K562 (cell line): ENCODE measurements around the gene MDK. TPM values are rescaled to one million over a fixed set of nuclear protein-coding genes. Genes with fewer than 3 reads are reported as not detected.
A peak's percentile ranks its signal among the peaks of the same experiment; 100 is the strongest.

ENCODE experiments used
- ATAC-seq: fragments of 200-7000 bp; cut with Tn5 transposase; 3 replicates; pipeline ENCODE4 v1.9.1; 2020; ENCODE audit warnings: moderate library complexity
- BruUV-seq: library from RNA; stranded (reverse); fragments of 400-500 nt; replicated peaks from 2 replicates; lab custom pipeline; 2021; lab: Mats Ljungman, UMichigan
- CTCF ChIA-PET: fragments of 300-600 bp; formaldehyde crosslinking; extraction: SDS; loops from one replicate; lab custom pipeline; 2021; ENCODE audit warnings: low intra/inter-chr PET ratio; lab: Yijun Ruan, JAX
- POLR2A ChIA-PET: fragments of 300-600, 350-650 bp; sonication (Branson Sonifier 250); formaldehyde crosslinking; extraction: SDS; loops from one replicate; lab custom pipeline; 2021; ENCODE audit warnings: antibody characterized with exemption, inconsistent platforms; lab: Yijun Ruan, JAX
- DNase-seq, 4 experiments: peaks; one replicate each; pipeline versions ENCODE4 v3.0.0 to v3.0.0-alpha.2; 2011 to 2018; ENCODE audit warnings: low spot score in 3 of 4, mixed read lengths in 3 of 4; ENCODE audit errors: extremely low read depth in 1 of 4
- FAIRE-seq: peaks from 2 replicates; lab custom pipeline; 2011; peaks lifted over from hg19 to GRCh38; lab: Jason Lieb, UNC
- H2AFZ ChIP-seq: 2 replicates; pipeline ENCODE4 v1.6.0; 2011; ENCODE audit warnings: low read depth, low read length, control low read depth, inconsistent platforms
- H3K27ac ChIP-seq: fragments of 200-600 bp; 3 replicates; pipeline ENCODE4 v1.8.0; 2011; ENCODE audit warnings: low read depth, mild to moderate bottlenecking, control low read depth, inconsistent platforms, low read length, moderate library complexity, mixed read lengths; ENCODE audit errors: extremely low read depth
- H3K27me3 ChIP-seq, 2 experiments: fragments of 300-600 bp in 1 of 2; 2 replicates in 1 of 2; 3 replicates in 1 of 2; pipeline versions ENCODE4 v1.6.0 to v1.8.0; 2011; ENCODE audit warnings: inconsistent platforms in 2 of 2, low read length in 2 of 2, mild to moderate bottlenecking in 1 of 2, mixed read lengths in 1 of 2, moderate library complexity in 1 of 2; ENCODE audit not compliant: control insufficient read depth in 2 of 2, insufficient read depth in 2 of 2
- H3K36me3 ChIP-seq: fragments of 300-600 bp; 3 replicates; pipeline ENCODE4 v1.8.0; 2011; ENCODE audit warnings: mild to moderate bottlenecking, low read length, inconsistent platforms; ENCODE audit not compliant: control insufficient read depth, insufficient read depth
- H3K4me1 ChIP-seq, 2 experiments: fragments of 200-600 bp in 1 of 2; replicated peaks in 1 of 2; 2 replicates in 1 of 2; 3 replicates in 1 of 2; pipeline versions ENCODE4 v1.5.1 to v1.8.0; 2011; ENCODE audit warnings: inconsistent platforms in 2 of 2, low read length in 2 of 2, mild to moderate bottlenecking in 1 of 2, mixed read lengths in 1 of 2, moderate library complexity in 1 of 2; ENCODE audit not compliant: control insufficient read depth in 2 of 2, insufficient read depth in 2 of 2
- H3K4me2 ChIP-seq: 2 replicates; pipeline ENCODE4 v1.6.1; 2011; ENCODE audit warnings: low read length, control low read depth, inconsistent platforms, mixed read lengths; ENCODE audit not compliant: insufficient read depth
- H3K4me3 ChIP-seq: fragments of 200-600 bp; sonication (generic), shearing (Covaris generic); 2 replicates; pipeline ENCODE4 v1.5.1; 2016; ENCODE audit warnings: control low read depth, inconsistent platforms
- H3K79me2 ChIP-seq: fragments of 200-600 bp; 3 replicates; pipeline ENCODE4 v1.8.0; 2011; ENCODE audit warnings: low read length, inconsistent platforms; ENCODE audit not compliant: control insufficient read depth, insufficient read depth
- H3K9ac ChIP-seq, 2 experiments: 2 replicates each; pipeline versions ENCODE4 v1.6.0 to v1.6.1; 2011; ENCODE audit warnings: low read depth in 2 of 2, low read length in 2 of 2, control low read depth in 1 of 2, inconsistent platforms in 1 of 2, mild to moderate bottlenecking in 1 of 2, mixed read lengths in 1 of 2; ENCODE audit not compliant: insufficient read depth in 1 of 2
- H3K9me1 ChIP-seq: one replicate; pipeline ENCODE4 v1.6.0; 2011; ENCODE audit warnings: inconsistent platforms, mild to moderate bottlenecking, low read length, moderate library complexity; ENCODE audit not compliant: control insufficient read depth, insufficient read depth
- H3K9me3 ChIP-seq: replicated peaks from 2 replicates; pipeline ENCODE4 v1.5.1; 2011; ENCODE audit warnings: low read depth, low read length, inconsistent platforms; ENCODE audit not compliant: control insufficient read depth, insufficient read depth
- H4K20me1 ChIP-seq: replicated peaks from 2 replicates; pipeline ENCODE4 v1.6.1; 2011; ENCODE audit warnings: low read length, inconsistent platforms, mixed read lengths; ENCODE audit not compliant: control insufficient read depth, insufficient read depth
- ETV5 ChIP-seq: sonication (generic); formaldehyde crosslinking; IDR thresholded peaks from 2 replicates; pipeline ENCODE4 v1.4.0; 2020; ENCODE audit warnings: low read depth, mild to moderate bottlenecking, missing genetic modification reagents
- POLR2A ChIP-seq: fragments of 450-650 bp; conservative IDR thresholded peaks from 2 replicates; pipeline ENCODE4 v1.6.1; 2016
- POLR2AphosphoS2 ChIP-seq: IDR thresholded peaks from 2 replicates; pipeline ENCODE4 v1.6.1; 2012; ENCODE audit warnings: low read length, improper control_type of control experiment
- POLR2AphosphoS5 ChIP-seq: IDR thresholded peaks from 2 replicates; pipeline ENCODE4 v1.6.1; 2011; ENCODE audit warnings: mild to moderate bottlenecking, low read depth, low read length, moderate library complexity; ENCODE audit not compliant: control insufficient read depth, insufficient read depth
- SIN3B ChIP-seq: fragments of 450-650 bp; IDR thresholded peaks from 2 replicates; pipeline ENCODE4 v1.6.1; 2017; ENCODE audit warnings: low read depth, mild to moderate bottlenecking, moderate library complexity
- SUPT5H ChIP-seq: fragments of 450-650 bp; IDR thresholded peaks from 2 replicates; pipeline ENCODE4 v1.6.1; 2016
- ZNF212 ChIP-seq: fragments of 450-650 bp; formaldehyde crosslinking; IDR thresholded peaks from 2 replicates; pipeline ENCODE4 v1.4.0; 2020; ENCODE audit warnings: mild to moderate bottlenecking
- WGBS: fragments of 100-300 bp; shearing (Covaris generic); methylation state at CpG from one replicate; pipeline ENCODE4 v1.1.6; 2016; ENCODE audit warnings: low coverage, mixed read lengths; ENCODE audit not compliant: insufficient coverage; ENCODE audit errors: missing lambda C conversion rate; 5-methylcytosine and 5-hydroxymethylcytosine counted together
- in situ Hi-C: fragments of 300-500 bp; cut with MboI; formaldehyde crosslinking; loops from 4 replicates; pipeline ENCODE4 v1.15.0; 2018; ENCODE audit warnings: inconsistent platforms, mixed read lengths
- intact Hi-C: fragments of 100-400 bp; cut with micrococcal nuclease; formaldehyde crosslinking; loops from 2 replicates; pipeline ENCODE4 v1.14.2; 2022
- polyA plus RNA-seq, 8 experiments: library from polyadenylated mRNA; depleted of rRNA in 4 of 8; stranded (reverse) in 5 of 8; unstranded in 3 of 8; fragments of >200 nt; fragmentation: Nextera tagmentation in 2 of 8; fragmentation: Illumina TruSeq in 1 of 8; extraction: Ambion mirVana in 2 of 8; extraction: Trizol in 1 of 8; gene quantifications; 2 replicates each; pipeline versions ENCODE4 v1.2.1 to v1.2.3, GENCODE V29; 2011 to 2014; ENCODE audit warnings: inconsistent platforms in 1 of 8, missing spikeins in 1 of 8
- total RNA-seq, 7 experiments: library from RNA; depleted of rRNA in 6 of 7; stranded (reverse); fragments of >200 nt in 6 of 7; fragmentation: Illumina TruSeq in 2 of 7; extraction: Trizol in 2 of 7; gene quantifications; 2 replicates each; pipeline versions ENCODE4 v1.2.1 to v1.2.3, GENCODE V29; 2011 to 2021; ENCODE audit warnings: low replicate concordance in 1 of 7

Gene MDK
- total and polyA plus RNA-seq, 9 of the 15 experiments (the other 6 are each of a cell fraction or from before 2014, with no cell fraction given) = 20.7 to 700 (median 350) TPM

DNA sequence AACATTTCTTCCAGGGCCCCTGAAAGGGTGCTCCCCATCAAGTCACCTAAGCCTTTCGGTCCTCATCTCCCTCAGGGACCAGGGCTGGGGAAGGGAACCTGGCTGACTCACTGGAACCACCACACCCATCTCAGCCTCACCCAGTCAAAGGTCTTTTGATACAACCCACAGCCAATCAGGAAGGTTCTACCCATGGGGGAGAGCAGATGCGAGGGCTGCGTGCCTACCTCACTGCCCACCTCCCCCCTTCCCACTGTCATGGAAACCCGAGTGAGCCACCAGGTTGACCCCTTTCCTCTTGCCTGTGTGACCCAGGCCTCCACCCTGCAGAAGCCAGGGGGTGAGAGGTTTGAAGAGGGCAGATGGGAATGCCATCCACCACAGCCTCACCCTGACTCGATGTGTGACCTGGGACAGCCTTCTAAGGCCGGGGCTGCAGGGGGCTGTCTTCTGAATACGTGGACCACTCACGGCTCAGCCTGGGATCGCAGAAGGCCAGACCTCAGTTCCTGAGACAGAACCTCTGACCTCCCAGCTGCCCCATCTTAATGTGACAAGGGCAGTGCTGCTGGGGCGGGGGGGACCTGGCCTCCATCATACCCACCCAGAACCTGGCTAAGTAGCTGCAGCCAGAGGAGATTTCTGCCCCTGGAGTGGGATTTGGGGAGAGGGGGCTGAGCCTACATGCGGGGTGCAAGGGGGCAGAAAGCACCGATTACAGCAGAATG lies 2.7 kb downstream of the MDK start:
- peak in 3 of 4 experiments; percentile 34 to 56 (median 46) for DNase-seq

More for the DNA sequence above, 2.7 kb downstream of the MDK start:
- Histone ChIP-seq H3K4me1 (peaks cover 34 to 80% of the 10 kb centered on the region in 2 experiments), H3K9me3 (no peaks in the 10 kb centered on the region), H2AFZ (no peak overlapping the region), H3K79me2 (peaks cover 16% of the 10 kb centered on the region), H3K9ac (peak overlapping the region in 1 of 2 experiments; percentile 7; a peak in 1 of 4 replicates), H3K27ac (no peak overlapping the region), H4K20me1 (no peaks in the 10 kb centered on the region; the same call in 1 of the 2 replicates), H3K9me1 (peaks cover 7% of the 10 kb centered on the region), H3K27me3 (no peaks in the 10 kb centered on the region), H3K4me3 (no peak overlapping the region), H3K36me3 (peaks cover 18% of the 10 kb centered on the region; the same call in 1 of the 3 replicates), H3K4me2 (no peak overlapping the region)
- TF ChIP-seq POLR2A = peak; percentile 39; the same call in 1 of the 2 replicates
- TF ChIP-seq POLR2AphosphoS2 = peak; percentile 78; the same call in 1 of the 2 replicates
- 0 out of 2 replicates have a peak, but pooled peaks have one; percentile 29 for TF ChIP-seq SUPT5H
- TF ChIP-seq POLR2AphosphoS5 = 0 out of 2 replicates have a peak, but pooled peaks have one; percentile 17
- no peak for TF ChIP-seq ETV5 (CRISPR knock-in tag)
- TF ChIP-seq ZNF212 (CRISPR knock-in tag) = no peak
- no peak for TF ChIP-seq SIN3B
- no TSS peak for BruUV-seq
- CTCF ChIA-PET = no interaction called here
- whole genome bisulfite sequencing = 73% methylated on average over 11 of the region's 12 CpGs
- in situ Hi-C loops = no loop called here
- intact Hi-C loops = loop anchor here (5.0 kb wide), 1 partner anchor 137 kb away; no protein-coding TSS in a partner anchor
- POLR2A ChIA-PET = interaction anchor here (0.6 to 1.0 kb wide), 3 partner anchors 31 to 158 kb away, joined by 3 to 5 read pairs (median 3); no protein-coding TSS in a partner anchor
- ATAC-seq (no peak), FAIRE-seq (peak; percentile 54)
